ENCODE data around the gene TANC1.

Gene TANC1

GRCh38 chr2:159196393-159196925 lies 228.0 kb downstream of the TANC1 start:
- no peak for DNase-seq (ENCODE audit: low read depth)

DNA sequence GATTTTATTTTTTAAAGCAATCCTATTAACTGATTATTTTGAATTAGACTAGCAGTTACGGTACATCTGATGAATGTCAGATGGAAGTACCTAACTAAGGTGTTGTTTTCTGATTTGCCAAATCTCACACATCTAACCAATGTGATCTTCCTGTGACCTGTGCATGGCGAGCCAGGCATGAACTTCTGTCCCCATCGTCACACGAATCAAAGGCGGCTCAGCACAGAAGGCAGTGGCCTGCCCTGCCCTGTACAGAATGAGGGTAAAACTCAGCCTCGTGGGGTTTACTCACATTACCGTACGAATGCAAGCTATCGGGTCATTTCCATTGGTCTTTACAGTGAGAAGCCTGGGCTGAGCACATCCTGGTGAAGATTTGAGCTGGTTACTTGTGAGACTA lies 230.8 kb downstream of the TANC1 start:
- no peak for DNase-seq (ENCODE audit: low read depth)

GRCh38 chr2:159199761-159200465 lies 231.5 kb downstream of the TANC1 start:
- no peak for DNase-seq (ENCODE audit: low read depth)

- no peak for DNase-seq (ENCODE audit: low read depth)
Measured at GRCh38 chr2:159200498-159200897, 232.1 kb downstream of the TANC1 start.

DNA sequence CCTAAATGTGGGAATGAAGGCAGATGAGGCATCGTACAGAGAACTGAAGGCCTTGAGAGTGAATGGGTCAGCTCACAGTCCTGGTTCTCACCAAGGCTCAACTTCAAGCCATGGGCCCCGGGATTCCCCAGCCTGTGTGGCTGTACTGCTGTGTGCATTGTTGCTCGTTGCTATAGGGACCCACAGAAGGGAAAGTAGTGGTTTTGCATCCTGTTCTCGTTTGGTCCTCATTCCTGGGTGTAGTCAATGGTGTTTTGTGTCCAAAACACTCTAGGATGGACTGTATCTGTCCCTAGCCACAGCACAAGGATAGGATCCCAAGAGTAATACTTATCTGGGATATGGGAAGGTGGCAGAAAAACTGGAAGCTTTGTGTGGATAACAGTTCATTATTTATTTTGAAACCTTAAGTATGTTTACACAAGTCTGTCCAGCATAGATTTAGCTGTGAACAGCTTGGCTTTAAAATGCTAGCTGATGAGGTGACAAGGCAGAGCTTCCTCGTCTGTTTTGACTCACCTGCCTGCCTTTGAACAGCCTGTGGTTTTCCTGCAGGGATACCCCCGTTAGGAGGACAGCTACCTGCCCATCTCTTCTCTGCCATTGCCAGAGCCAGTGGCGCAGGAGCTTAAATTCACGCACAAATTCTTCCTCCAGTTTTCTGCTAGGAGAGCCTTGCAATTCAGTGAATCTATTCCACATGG lies 233.1 kb downstream of the TANC1 start:
- no peak for DNase-seq (ENCODE audit: low read depth)

DNA sequence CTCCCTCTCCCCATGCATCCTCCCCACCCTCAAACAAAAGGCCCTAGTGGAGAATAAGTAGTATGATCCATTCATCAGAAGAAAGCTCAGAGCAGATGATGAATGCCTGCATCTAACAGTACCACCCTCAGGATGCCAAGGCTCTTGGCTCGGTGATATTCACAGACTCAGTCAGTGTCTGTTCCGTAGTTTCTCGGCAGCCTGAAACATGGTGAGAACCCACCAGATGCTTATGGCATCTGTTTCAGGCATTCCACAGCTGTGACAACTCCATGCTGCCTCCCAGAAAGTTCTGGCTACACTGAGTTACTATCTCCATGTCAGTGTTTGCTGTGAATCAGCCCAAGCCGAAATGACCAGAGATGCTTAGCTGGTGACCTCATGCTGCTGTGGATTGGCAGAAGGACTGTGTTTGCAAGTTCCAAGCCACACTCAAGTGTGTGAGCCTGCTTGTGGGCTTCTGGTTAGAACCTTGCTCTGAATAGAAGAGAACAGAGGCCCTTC lies 234.2 kb downstream of the TANC1 start:
- DNase-seq (ENCODE audit: low read depth), result no peak

DNA sequence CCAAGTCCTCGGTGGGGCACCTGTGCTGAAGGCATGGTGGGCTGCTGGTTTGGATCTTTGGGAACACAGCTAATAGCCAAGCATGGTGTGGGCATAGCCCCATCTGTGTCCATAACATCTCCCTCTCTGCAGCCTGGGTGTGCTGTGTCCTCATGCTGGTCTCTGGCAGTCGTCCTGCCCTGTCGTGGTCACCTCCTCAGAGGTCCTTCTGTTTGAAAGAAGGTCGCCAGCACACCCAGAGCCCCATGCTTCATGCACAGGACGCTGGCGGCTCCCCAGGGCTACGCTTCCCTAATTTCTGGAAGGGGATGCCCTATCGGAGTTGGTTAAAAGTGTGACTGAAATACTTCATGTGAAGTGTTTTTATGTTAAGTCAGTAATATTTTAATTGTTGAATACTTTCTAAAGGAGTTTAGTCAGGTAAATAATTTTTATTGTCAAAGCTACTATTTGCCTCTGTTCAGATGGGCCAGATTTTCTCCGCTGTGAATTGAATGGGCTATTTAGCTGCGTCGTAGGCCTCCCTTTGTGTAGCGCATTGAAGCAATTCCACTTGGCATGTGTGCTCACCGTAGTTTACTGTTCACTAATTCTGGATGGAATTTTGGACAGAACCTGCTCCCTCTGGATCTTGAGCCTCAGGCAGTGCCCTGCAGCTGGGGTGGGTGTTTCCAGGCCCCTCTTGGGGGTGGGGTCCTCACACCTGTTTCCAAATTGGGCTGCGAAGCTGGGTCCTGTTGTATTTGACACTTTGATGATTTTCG lies 236.1 kb downstream of the TANC1 start:
- no peak for DNase-seq (ENCODE audit: low read depth)

- DNase-seq (ENCODE audit: low read depth), result no peak
Measured at GRCh38 chr2:159206736-159207380, 238.4 kb downstream of the TANC1 start.

DNA sequence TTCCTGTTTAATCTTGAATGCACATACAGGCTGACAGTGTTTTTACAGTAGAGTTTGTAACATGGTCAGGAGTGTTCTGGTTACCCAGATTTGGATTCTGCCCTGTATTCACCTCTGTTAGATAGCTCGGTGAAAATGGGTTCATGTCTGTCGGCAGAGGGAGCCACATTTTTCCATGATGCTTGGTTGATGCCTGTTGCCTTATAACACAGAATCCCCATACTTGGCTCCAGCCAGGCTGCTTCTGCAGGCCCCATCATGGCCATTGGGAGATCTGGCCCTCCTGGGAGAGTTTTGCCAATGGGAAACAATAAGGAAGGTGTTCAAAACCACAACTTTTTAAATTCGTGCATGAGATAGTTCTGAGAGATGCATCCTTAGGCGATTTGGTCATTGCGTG lies 240.0 kb downstream of the TANC1 start:
- no peak for DNase-seq (ENCODE audit: low read depth)

DNA sequence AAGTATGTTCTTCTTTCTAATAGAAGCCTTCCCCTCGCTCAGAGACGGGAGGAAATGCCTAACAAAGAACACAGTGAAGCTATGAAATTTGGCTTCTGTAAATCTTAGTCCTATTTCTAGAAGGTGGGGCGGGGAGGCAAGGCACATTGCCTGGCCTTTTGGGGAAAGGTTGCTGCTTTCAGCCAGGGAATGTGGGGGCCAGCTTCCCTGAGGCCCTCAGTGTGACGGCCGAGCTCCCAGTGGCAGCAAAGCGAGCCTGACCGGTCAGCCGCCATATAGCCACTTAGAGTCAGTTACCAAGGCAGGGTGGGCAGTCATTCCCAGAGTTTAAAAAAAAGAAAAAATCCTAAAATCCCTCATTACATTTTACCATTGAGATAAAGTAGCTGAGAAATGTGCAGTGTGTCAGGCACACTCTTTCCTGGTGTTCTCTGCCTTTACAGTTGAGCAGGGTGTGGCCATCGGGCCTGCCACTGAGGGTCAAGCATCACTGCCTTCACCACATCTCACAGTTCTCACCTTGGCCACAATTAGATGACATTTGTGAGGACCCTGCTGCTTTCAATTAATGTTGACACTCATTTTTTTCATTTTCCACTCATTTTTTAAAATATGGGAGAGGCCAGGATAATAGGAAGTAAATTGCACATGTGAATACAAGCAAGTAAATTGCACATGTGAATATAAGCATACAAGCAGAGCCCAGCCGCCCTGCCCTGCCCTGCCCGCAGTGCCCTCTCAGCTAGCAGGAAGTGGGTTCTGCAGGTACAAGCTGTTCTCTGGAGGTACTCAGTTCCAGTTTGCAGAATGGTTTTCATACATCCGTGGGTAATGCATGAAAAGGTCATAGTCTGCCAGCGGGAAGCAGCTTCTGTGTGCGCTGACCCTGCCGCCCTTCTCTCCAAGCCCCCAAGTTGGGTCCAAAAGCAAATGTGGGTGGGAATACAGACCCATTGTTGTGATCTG lies 241.2 kb downstream of the TANC1 start:
- DNase-seq (ENCODE audit: low read depth), result no peak

GRCh38 chr2:159211447-159212396 lies 243.3 kb downstream of the TANC1 start:
- DNase-seq (ENCODE audit: low read depth), result no peak

- no peak for DNase-seq (ENCODE audit: low read depth)
Measured at GRCh38 chr2:159213296-159213695, 244.9 kb downstream of the TANC1 start.

- DNase-seq (ENCODE audit: low read depth), result no peak
Measured at GRCh38 chr2:159214325-159214865, 246.0 kb downstream of the TANC1 start.

DNA sequence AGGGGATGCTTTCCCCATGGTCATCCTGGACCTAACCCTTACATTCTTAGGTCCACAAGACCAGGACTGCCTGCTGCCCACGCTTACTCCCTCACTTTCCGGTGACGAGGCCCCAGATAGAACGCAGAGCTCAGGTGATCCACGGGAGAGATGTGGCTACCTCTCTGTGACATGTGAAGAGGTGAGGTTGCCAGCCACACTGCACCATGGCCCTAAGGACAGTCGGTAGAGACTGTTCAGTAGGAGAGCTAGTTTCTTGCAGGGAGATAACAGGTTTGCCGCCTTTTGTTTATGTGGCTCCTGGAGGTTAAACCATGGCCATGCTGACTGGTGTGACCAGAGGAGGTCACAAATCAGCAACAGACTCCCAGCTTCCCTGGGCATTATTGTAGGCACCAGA lies 246.7 kb downstream of the TANC1 start:
- no peak for DNase-seq (ENCODE audit: low read depth)

DNA sequence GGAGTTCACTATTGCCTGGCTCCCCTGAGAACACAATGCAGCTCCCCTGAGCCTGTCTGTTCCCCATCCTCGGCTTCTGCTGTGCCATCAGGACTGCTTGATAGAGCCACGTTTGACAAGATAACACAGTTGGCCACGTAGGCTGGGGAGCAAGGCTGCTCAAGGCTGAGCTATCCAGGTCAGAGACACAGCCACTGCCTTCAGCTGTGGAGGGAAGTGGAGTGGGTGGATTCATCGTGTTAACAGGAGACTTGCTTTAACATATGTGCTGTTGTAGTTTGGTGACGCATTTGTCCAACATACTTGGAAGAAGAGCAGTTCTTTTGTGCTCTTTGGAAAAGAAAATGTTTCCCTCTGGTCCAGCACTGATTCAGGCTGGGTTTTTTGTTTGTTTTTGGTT lies 249.2 kb downstream of the TANC1 start:
- no peak for DNase-seq (ENCODE audit: low read depth)

DNA sequence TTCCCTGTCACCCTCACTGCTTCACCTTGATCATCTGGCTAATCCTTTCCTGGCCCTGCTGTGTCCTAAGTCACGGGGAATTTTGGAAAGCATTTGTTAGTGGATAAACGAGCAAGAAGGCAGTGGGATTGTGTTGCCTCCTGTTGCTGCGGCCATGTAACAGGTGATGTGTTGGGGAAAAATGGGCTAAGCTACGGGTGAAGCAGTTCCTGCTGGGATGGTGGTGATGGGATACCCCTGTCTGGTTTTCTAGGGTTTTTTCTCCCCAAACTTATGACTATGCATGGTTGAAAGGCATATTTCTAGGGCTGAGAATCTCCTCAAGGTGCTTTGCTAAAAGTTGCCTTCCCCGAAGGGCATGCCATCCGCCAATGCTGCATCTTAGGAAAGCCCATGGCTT lies 249.9 kb downstream of the TANC1 start:
- DNase-seq (ENCODE audit: low read depth), result no peak

DNA sequence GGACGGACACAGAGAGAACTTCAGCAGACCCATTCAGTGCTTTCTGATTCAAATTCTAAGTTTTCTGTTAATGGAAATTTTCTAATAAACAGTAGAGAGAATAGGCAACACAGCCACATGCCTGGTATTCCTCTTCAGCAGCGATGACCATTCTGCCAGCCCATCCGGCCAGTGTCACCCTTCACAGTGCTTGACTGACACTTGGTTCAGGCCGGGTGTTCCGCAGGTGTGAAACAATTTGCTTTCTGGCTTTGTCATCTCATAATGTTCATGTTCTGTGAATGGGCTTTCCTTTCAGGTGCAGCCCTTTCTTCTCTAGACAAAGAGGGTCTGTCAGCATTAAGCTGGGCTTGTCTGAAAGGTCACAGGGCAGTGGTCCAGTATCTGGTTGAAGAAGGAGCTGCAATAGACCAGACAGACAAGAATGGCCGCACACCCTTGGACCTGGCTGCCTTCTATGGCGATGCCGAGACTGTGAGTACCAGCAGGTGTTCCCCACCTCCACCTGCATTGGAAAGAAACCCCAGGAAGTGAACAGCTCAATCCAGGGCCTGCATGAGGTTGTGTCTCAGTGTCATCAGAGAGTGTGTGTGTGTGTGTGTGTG lies 251.1 kb downstream of the TANC1 start:
- no peak for DNase-seq (ENCODE audit: low read depth)

GRCh38 chr2:159224061-159224813 lies 255.8 kb downstream of the TANC1 start:
- DNase-seq (ENCODE audit: low read depth), result no peak

All from T follicular helper cell (primary cell).